Liver (tissue), 9 donors: ENCODE measurements around the gene MAPK9. TPM values are rescaled to one million over a fixed set of nuclear protein-coding genes. Genes with fewer than 3 reads are reported as not detected.

Source experiments
- DNase-seq: peaks from one replicate; pipeline ENCODE4 v3.0.0-alpha.2; 2017; ENCODE audit warnings: low spot score
- H3K27ac ChIP-seq, 2 donors: one replicate each; pipeline ENCODE4 v1.7.0; 2013; ENCODE audit warnings: inconsistent platforms in 2 of 2, low read length in 2 of 2, control low read depth in 1 of 2, low read depth in 1 of 2, mild to moderate bottlenecking in 1 of 2
- H3K27me3 ChIP-seq, 4 donors: one replicate each; pipeline versions ENCODE4 v1.6.1 to v1.7.0; 2013; ENCODE audit warnings: low read length in 3 of 4, inconsistent platforms in 1 of 4, mild to moderate bottlenecking in 1 of 4, moderate library complexity in 1 of 4; ENCODE audit not compliant: control insufficient read depth in 4 of 4, insufficient read depth in 4 of 4
- H3K36me3 ChIP-seq, 4 donors: one replicate each; pipeline versions ENCODE4 v1.6.1 to v1.7.0; 2013; ENCODE audit warnings: low read length in 3 of 4, mild to moderate bottlenecking in 3 of 4, low read depth in 1 of 4, moderate library complexity in 1 of 4; ENCODE audit not compliant: control insufficient read depth in 4 of 4, insufficient read depth in 3 of 4
- H3K4me1 ChIP-seq, 4 donors: one replicate each; pipeline versions ENCODE4 v1.6.1 to v1.7.0; 2013; ENCODE audit warnings: low read length in 3 of 4, mild to moderate bottlenecking in 3 of 4, moderate library complexity in 1 of 4; ENCODE audit not compliant: control insufficient read depth in 4 of 4, insufficient read depth in 4 of 4
- H3K4me3 ChIP-seq, 3 donors: one replicate each; pipeline versions ENCODE4 v1.6.1 to v1.7.0; 2013; ENCODE audit warnings: low read length in 3 of 3, control low read depth in 1 of 3, low read depth in 1 of 3, mild to moderate bottlenecking in 1 of 3
- H3K9ac ChIP-seq, 2 donors: one replicate each; pipeline ENCODE4 v1.7.0; 2013; ENCODE audit warnings: low read length in 2 of 2, mild to moderate bottlenecking in 2 of 2, moderate library complexity in 2 of 2, control low read depth in 1 of 2, low read depth in 1 of 2
- H3K9me3 ChIP-seq, 4 donors: one replicate each; pipeline versions ENCODE4 v1.6.1 to v1.7.0; 2013; ENCODE audit warnings: low read length in 3 of 4; ENCODE audit not compliant: control insufficient read depth in 4 of 4
- EGR1 ChIP-seq, 2 donors: IDR thresholded peaks; 2 replicates each; pipeline ENCODE4 v1.6.1; 2016 to 2018; ENCODE audit warnings: antibody characterized with exemption in 2 of 2, low read depth in 2 of 2
- FOXA2 ChIP-seq: IDR thresholded peaks from 2 replicates; pipeline ENCODE4 v1.6.1; 2016; ENCODE audit warnings: antibody characterized with exemption
- GABPA ChIP-seq, 2 donors: IDR thresholded peaks in 1 of 2; conservative IDR thresholded peaks in 1 of 2; 2 replicates each; pipeline ENCODE4 v1.6.1; 2016; ENCODE audit warnings: antibody characterized with exemption in 2 of 2, mild to moderate bottlenecking in 1 of 2, moderate library complexity in 1 of 2
- HNF4A ChIP-seq, 2 donors: conservative IDR thresholded peaks; 2 replicates each; pipeline ENCODE4 v1.6.1; 2016; ENCODE audit warnings: antibody characterized with exemption in 2 of 2, mild to moderate bottlenecking in 2 of 2
- HNF4G ChIP-seq: IDR thresholded peaks from 2 replicates; pipeline ENCODE4 v1.6.1; 2016; ENCODE audit warnings: antibody characterized with exemption
- MAX ChIP-seq: IDR thresholded peaks from 2 replicates; pipeline ENCODE4 v1.6.1; 2016; ENCODE audit warnings: antibody characterized with exemption
- NR2F2 ChIP-seq: IDR thresholded peaks from 2 replicates; pipeline ENCODE4 v1.6.1; 2016; ENCODE audit warnings: antibody characterized with exemption
- RAD21 ChIP-seq, 2 donors: IDR thresholded peaks; 2 replicates each; pipeline ENCODE4 v1.6.1; 2016; ENCODE audit warnings: antibody characterized with exemption in 2 of 2, mild to moderate bottlenecking in 2 of 2
- RXRA ChIP-seq, 2 donors: IDR thresholded peaks; 2 replicates each; pipeline ENCODE4 v1.6.1; 2017 to 2018; ENCODE audit warnings: antibody characterized with exemption in 2 of 2, mild to moderate bottlenecking in 1 of 2
- SP1 ChIP-seq: IDR thresholded peaks from 2 replicates; pipeline ENCODE4 v1.6.1; 2018; ENCODE audit warnings: antibody characterized with exemption, mild to moderate bottlenecking
- TAF1 ChIP-seq: conservative IDR thresholded peaks from 2 replicates; pipeline ENCODE4 v1.6.1; 2016; ENCODE audit warnings: antibody characterized with exemption, mild to moderate bottlenecking
- YY1 ChIP-seq: IDR thresholded peaks from 2 replicates; pipeline ENCODE4 v1.6.1; 2016; ENCODE audit warnings: antibody characterized with exemption, mild to moderate bottlenecking
- ZBTB33 ChIP-seq: IDR thresholded peaks from 2 replicates; pipeline ENCODE4 v1.6.1; 2016; ENCODE audit warnings: antibody characterized with exemption
- WGBS: extraction: QIAGEN DNeasy Blood & Tissue Kit; methylation state at CpG from one replicate; pipeline ENCODE4 v1.1.7; 2013; 5-methylcytosine and 5-hydroxymethylcytosine counted together
- polyA plus RNA-seq, 2 donors: library from polyadenylated mRNA; stranded (reverse) in 1 of 2; unstranded in 1 of 2; fragments of 200-250 nt in 1 of 2; fragments of >200 nt in 1 of 2; fragmentation: Nextera tagmentation in 1 of 2; extraction: Ambion mirVana in 1 of 2; gene quantifications; one replicate each; pipeline versions ENCODE4 v1.2.1 to v1.2.3, GENCODE V29; 2013 to 2015
- total RNA-seq, 2 donors: library from RNA; depleted of rRNA; stranded (reverse); fragments of >200 nt; gene quantifications; one replicate each; pipeline ENCODE4 v1.2.3, GENCODE V29; 2014
- TF ChIP-seq, protein P1 (sequence below): IDR thresholded peaks from 2 replicates; pipeline ENCODE4 v1.6.1; 2016; ENCODE audit warnings: antibody characterized with exemption, mild to moderate bottlenecking
- TF ChIP-seq, protein P2 (sequence below): fragments of 150-350 bp; IDR thresholded peaks from 2 replicates; pipeline ENCODE4 v1.5.1; 2017; ENCODE audit warnings: improper control_type of control experiment, low read depth, low read length; ENCODE audit not compliant: missing input control
- donor health status: healthy.
- donor health status: healthy.
- donor health status: healthy.
- donor health status: healthy.
- donor health status: healthy.

Gene MAPK9
- total and polyA plus RNA-seq, 4 donors: 3.8 to 22.7 (median 12.8) TPM

- 85% methylated on average over 8 of the region's 8 CpGs for WGBS
- H3K9me3 ChIP-seq: no peaks in the 10 kb centered on the region
- TF ChIP-seq NR2F2 (no peak), HNF4A (conservative IDR thresholded peaks at IDR 0.05) (no peak), GABPA (IDR thresholded peaks at IDR 0.05 in 1 of 2, conservative IDR thresholded peaks at IDR 0.05 in 1 of 2) (no peak), EGR1 (IDR thresholded peaks at IDR 0.05; ENCODE audit: low read depth in 2 of 2) (no peak), TAF1 (no peak), HNF4G (no peak), RXRA (IDR thresholded peaks at IDR 0.05) (no peak), ZBTB33 (no peak)
- TF ChIP-seq, protein P1, sequence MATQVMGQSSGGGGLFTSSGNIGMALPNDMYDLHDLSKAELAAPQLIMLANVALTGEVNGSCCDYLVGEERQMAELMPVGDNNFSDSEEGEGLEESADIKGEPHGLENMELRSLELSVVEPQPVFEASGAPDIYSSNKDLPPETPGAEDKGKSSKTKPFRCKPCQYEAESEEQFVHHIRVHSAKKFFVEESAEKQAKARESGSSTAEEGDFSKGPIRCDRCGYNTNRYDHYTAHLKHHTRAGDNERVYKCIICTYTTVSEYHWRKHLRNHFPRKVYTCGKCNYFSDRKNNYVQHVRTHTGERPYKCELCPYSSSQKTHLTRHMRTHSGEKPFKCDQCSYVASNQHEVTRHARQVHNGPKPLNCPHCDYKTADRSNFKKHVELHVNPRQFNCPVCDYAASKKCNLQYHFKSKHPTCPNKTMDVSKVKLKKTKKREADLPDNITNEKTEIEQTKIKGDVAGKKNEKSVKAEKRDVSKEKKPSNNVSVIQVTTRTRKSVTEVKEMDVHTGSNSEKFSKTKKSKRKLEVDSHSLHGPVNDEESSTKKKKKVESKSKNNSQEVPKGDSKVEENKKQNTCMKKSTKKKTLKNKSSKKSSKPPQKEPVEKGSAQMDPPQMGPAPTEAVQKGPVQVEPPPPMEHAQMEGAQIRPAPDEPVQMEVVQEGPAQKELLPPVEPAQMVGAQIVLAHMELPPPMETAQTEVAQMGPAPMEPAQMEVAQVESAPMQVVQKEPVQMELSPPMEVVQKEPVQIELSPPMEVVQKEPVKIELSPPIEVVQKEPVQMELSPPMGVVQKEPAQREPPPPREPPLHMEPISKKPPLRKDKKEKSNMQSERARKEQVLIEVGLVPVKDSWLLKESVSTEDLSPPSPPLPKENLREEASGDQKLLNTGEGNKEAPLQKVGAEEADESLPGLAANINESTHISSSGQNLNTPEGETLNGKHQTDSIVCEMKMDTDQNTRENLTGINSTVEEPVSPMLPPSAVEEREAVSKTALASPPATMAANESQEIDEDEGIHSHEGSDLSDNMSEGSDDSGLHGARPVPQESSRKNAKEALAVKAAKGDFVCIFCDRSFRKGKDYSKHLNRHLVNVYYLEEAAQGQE: no peak
- peaks cover 0 to 2% (median 0%) of the 10 kb centered on the region in 4 donors for H3K27me3 ChIP-seq
- no peak overlapping the region for H3K4me3 ChIP-seq
- no peaks in the 10 kb centered on the region for H3K4me1 ChIP-seq
- H3K36me3 ChIP-seq: no peaks in the 10 kb centered on the region
- no peak overlapping the region for H3K27ac ChIP-seq
- H3K9ac ChIP-seq: no peak overlapping the region
- DNase-seq: no peak
Observed at GRCh38 chr5:180306796-180307195, 14.9 kb upstream of the MAPK9 start.

DNA sequence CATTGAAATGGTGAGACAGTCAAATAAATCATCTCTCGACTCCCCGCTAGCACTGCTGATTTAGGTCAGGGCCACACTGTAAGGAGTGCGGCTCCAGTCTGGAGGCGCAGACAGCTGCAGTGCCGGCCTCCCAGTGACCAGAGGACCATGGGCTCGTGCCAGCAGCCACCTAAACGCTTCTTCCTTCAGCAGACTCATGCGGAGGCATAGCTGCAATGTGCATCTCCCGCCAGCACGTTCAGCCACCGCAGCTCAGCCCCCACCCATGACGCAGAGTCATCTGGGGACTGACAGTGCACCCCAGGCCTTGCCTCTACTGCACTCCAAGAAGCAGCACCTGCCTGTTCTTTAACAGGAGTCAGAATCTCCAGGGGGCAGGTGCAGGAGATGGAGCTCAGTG, 13.6 kb upstream of the MAPK9 start:
- DNase-seq: no peak
- Histone ChIP-seq H3K4me3 (no peak overlapping the region), H3K27ac (no peak overlapping the region), H3K4me1 (no peaks in the 10 kb centered on the region), H3K9me3 (no peaks in the 10 kb centered on the region), H3K36me3 (no peaks in the 10 kb centered on the region), H3K9ac (no peak overlapping the region), H3K27me3 (peaks cover 0 to 2% (median 0%) of the 10 kb centered on the region in 4 donors)
- TF ChIP-seq GABPA (IDR thresholded peaks at IDR 0.05 in 1 of 2, conservative IDR thresholded peaks at IDR 0.05 in 1 of 2): no peak
- no peak for TF ChIP-seq ZBTB33
- no peak for TF ChIP-seq MAX
- TF ChIP-seq, protein P2, sequence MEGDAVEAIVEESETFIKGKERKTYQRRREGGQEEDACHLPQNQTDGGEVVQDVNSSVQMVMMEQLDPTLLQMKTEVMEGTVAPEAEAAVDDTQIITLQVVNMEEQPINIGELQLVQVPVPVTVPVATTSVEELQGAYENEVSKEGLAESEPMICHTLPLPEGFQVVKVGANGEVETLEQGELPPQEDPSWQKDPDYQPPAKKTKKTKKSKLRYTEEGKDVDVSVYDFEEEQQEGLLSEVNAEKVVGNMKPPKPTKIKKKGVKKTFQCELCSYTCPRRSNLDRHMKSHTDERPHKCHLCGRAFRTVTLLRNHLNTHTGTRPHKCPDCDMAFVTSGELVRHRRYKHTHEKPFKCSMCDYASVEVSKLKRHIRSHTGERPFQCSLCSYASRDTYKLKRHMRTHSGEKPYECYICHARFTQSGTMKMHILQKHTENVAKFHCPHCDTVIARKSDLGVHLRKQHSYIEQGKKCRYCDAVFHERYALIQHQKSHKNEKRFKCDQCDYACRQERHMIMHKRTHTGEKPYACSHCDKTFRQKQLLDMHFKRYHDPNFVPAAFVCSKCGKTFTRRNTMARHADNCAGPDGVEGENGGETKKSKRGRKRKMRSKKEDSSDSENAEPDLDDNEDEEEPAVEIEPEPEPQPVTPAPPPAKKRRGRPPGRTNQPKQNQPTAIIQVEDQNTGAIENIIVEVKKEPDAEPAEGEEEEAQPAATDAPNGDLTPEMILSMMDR: no peak
- no peak for TF ChIP-seq RAD21 (IDR thresholded peaks at IDR 0.05)
- TF ChIP-seq, protein P1: no peak
- TF ChIP-seq YY1: no peak
- TF ChIP-seq RXRA (IDR thresholded peaks at IDR 0.05): no peak
- TF ChIP-seq EGR1 (IDR thresholded peaks at IDR 0.05; ENCODE audit: low read depth in 2 of 2): no peak
- TF ChIP-seq NR2F2: no peak
- TF ChIP-seq FOXA2: no peak
- TF ChIP-seq TAF1: no peak
- TF ChIP-seq HNF4G: no peak
- no peak for TF ChIP-seq SP1
- 88% methylated on average over 12 of the region's 12 CpGs for WGBS
